NT2/D1 (cell line): ENCODE results near the gene DENND1C.

Experiments
- SUZ12 ChIP-seq: IDR thresholded peaks from 2 replicates; pipeline ENCODE4 v1.6.1; 2011; ENCODE audit not compliant: insufficient read length, insufficient read depth; ENCODE audit errors: extremely low read depth
- YY1 ChIP-seq: IDR thresholded peaks from 2 replicates; pipeline ENCODE4 v1.6.1; 2011; ENCODE audit not compliant: insufficient read length, insufficient read depth

DNA sequence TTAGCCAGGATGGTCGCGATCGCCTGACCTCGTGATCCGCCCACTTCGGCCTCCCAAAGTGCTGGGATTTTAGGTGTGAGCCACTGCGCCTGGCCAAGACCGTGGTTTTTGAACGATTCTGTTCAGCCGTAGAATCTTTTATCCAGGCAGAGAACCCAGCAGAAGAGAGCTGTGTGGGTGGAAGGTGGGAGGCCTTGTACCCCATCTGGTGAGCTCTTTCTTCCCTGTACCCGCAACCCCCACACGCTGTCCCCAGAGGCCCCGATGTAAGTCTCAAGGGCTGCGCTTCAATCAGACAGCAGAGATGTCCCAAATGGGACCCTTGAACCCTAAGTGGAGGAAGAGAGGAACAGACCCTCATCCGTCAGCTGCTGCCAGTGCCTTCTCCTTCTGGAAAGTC lies 25.7 kb downstream of the DENND1C start:
- TF ChIP-seq SUZ12 = no peak
- TF ChIP-seq YY1 = no peak
